SK-N-SH treated with all-trans-retinoic acid at 6 μM for 48 hours (cell line): Measurements from ENCODE around the gene PLB1.
A peak's percentile ranks its signal among the peaks of the same experiment; 100 is the strongest.

Source experiments
- ATAC-seq: fragments of 200-7000 bp; cut with Tn5 transposase; 3 replicates; pipeline ENCODE4 v1.9.1; 2020; ENCODE audit warnings: mild to moderate bottlenecking, moderate library complexity
- ARNTL ChIP-seq: fragments of 450-650 bp; formaldehyde crosslinking; IDR thresholded peaks from 2 replicates; pipeline ENCODE4 v1.5.0; 2020; ENCODE audit warnings: low read depth, mild to moderate bottlenecking, moderate library complexity, borderline replicate concordance
- BACH2 ChIP-seq: fragments of 250-450 bp; sonication (Bioruptor Pico); IDR thresholded peaks from 2 replicates; pipeline ENCODE4 v1.9.0; 2021; ENCODE audit warnings: mild to moderate bottlenecking, borderline replicate concordance
- CSDC2 ChIP-seq: fragments of 250-450 bp; sonication (Bioruptor Pico); IDR thresholded peaks from 2 replicates; pipeline ENCODE4 v1.5.0; 2020; ENCODE audit warnings: mild to moderate bottlenecking, moderate library complexity
- CSRNP3 ChIP-seq: fragments of 250-450 bp; sonication (Bioruptor Pico); IDR thresholded peaks from 2 replicates; pipeline ENCODE4 v1.5.1; 2021; ENCODE audit warnings: mild to moderate bottlenecking, moderate library complexity
- GLIS3 ChIP-seq: fragments of 250-450 bp; sonication (Bioruptor Pico); IDR thresholded peaks from 2 replicates; pipeline ENCODE4 v1.5.0; 2020; ENCODE audit warnings: mild to moderate bottlenecking, moderate library complexity
- ISL1 ChIP-seq: fragments of 250-450 bp; sonication (Bioruptor Pico); IDR thresholded peaks from 2 replicates; pipeline ENCODE4 v2.1.2; 2022; ENCODE audit warnings: mild to moderate bottlenecking, moderate library complexity
- POU6F1 ChIP-seq: fragments of 250-450 bp; sonication (Bioruptor Pico); IDR thresholded peaks from 2 replicates; pipeline ENCODE4 v1.8.0; 2021; ENCODE audit warnings: low read depth, mild to moderate bottlenecking, moderate library complexity, borderline replicate concordance
- RARB ChIP-seq: fragments of 250-450 bp; sonication (Bioruptor Pico); IDR thresholded peaks from 2 replicates; pipeline ENCODE4 v1.8.0; 2021; ENCODE audit warnings: mild to moderate bottlenecking, moderate library complexity
- SNAI2 ChIP-seq: fragments of 250-450 bp; sonication (Bioruptor Pico); IDR thresholded peaks from 2 replicates; pipeline ENCODE4 v1.5.0; 2020; ENCODE audit warnings: mild to moderate bottlenecking, moderate library complexity
- TCF4 ChIP-seq: fragments of 250-450 bp; sonication (Bioruptor Pico); IDR thresholded peaks from 2 replicates; pipeline ENCODE4 v1.8.0; 2021; ENCODE audit warnings: mild to moderate bottlenecking, moderate library complexity, borderline replicate concordance
- TOX ChIP-seq: fragments of 250-450 bp; sonication (Bioruptor Pico); IDR thresholded peaks from 2 replicates; pipeline ENCODE4 v1.8.0; 2021; ENCODE audit warnings: mild to moderate bottlenecking, moderate library complexity, borderline replicate concordance
- TSHZ2 ChIP-seq: fragments of 250-450 bp; sonication (Bioruptor Pico); IDR thresholded peaks from 2 replicates; pipeline ENCODE4 v1.5.0; 2020; ENCODE audit warnings: mild to moderate bottlenecking, moderate library complexity
- ZC3H10 ChIP-seq: fragments of 250-450 bp; sonication (Bioruptor Pico); IDR thresholded peaks from 2 replicates; pipeline ENCODE4 v1.5.1; 2021; ENCODE audit warnings: mild to moderate bottlenecking, moderate library complexity
- ZFP3 ChIP-seq: fragments of 250-450 bp; sonication (Bioruptor Pico); IDR thresholded peaks from 2 replicates; pipeline ENCODE4 v1.5.0; 2020; ENCODE audit warnings: mild to moderate bottlenecking, moderate library complexity
- ZFP30 ChIP-seq: fragments of 450-650 bp; formaldehyde crosslinking; IDR thresholded peaks from 2 replicates; pipeline ENCODE4 v1.5.0; 2022; ENCODE audit warnings: mild to moderate bottlenecking, moderate library complexity
- ZNF565 ChIP-seq: fragments of 450-650 bp; formaldehyde crosslinking; conservative IDR thresholded peaks from 2 replicates; pipeline ENCODE4 v1.5.0; 2020; ENCODE audit warnings: low read depth, mild to moderate bottlenecking, moderate library complexity
- ZNF70 ChIP-seq: fragments of 450-650 bp; formaldehyde crosslinking; IDR thresholded peaks from 2 replicates; pipeline ENCODE4 v1.5.0; 2020; ENCODE audit warnings: mild to moderate bottlenecking, moderate library complexity
- TF ChIP-seq, protein P1 (sequence below): fragments of 250-450 bp; sonication (Bioruptor Pico); IDR thresholded peaks from 2 replicates; pipeline ENCODE4 v1.5.1; 2020; ENCODE audit warnings: low read depth, mild to moderate bottlenecking, moderate library complexity

PLB1 gene

DNA sequence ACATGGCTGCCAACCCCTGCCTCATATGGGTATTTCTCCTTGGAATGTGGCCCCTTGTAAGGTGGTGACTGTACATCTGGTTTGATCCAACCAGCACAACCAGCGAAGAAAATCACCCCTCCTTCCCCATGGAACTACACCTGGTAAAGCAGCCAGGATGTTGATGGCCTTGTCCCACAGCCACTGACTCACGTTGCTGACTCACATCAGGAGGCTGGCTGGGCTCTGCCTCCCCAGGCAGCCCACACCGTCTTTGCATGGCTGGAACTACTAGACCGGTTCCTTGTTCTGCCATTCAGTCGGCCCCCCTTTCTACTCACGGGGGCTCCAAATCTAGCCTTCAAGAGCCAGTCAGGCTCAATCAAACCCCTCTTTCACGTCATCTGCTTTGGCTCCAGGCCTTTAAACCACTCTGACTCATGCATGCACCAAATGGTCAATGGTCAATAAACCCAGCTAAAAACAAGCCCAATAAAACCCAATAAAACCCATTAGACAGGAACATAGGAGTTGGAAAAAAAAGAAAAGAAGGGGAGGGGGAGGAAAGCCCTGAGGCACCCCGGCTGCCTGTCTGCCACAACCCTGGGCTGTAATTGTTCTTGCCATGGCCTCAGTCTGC lies 114.8 kb downstream of the PLB1 start:
- TF ChIP-seq CSRNP3 (CRISPR knock-in tag) (no peak), GLIS3 (CRISPR knock-in tag) (no peak), ZFP3 (CRISPR knock-in tag) (peak; percentile 47; the same call in 1 of the 2 replicates), ZC3H10 (CRISPR knock-in tag) (no peak)
- peak; percentile 94 for ATAC-seq

DNA sequence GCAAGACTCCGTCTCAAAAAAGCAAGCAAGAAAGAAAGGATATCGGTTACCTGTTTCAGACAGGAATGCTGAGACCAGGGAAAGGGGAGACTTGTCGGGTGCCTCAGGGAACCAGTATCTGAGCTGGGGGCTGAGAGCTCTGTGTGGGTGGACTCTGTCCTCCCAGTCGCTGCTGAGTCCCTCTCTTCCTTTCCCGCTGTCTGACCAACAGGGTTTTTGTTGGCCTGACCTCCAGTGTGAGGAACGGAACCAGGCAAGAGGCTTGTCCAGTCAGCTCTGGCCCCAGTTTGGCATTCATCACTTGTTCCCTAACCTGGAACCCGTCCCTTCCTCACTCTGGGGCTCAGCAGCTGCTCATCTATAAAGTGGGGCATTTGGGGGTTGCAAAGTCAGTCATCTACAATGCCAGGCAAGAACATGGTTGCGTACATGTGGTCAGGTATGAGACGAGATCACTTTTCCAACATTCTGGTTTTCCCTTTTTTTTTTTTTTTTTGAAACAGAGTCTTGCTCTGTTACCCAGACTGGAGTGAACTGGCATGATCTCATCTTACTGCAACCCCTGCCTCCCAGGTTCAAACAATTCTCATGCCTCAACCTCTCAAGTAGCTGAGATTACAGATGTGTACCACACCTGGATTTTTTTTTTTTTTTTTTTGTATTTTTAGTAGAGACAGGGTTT lies 116.4 kb downstream of the PLB1 start:
- ATAC-seq, result no peak
- TF ChIP-seq SNAI2 (CRISPR knock-in tag) (no peak), POU6F1 (CRISPR knock-in tag) (no peak), ARNTL (CRISPR knock-in tag) (no peak), CSDC2 (CRISPR knock-in tag) (no peak), TCF4 (CRISPR knock-in tag) (no peak)

DNA sequence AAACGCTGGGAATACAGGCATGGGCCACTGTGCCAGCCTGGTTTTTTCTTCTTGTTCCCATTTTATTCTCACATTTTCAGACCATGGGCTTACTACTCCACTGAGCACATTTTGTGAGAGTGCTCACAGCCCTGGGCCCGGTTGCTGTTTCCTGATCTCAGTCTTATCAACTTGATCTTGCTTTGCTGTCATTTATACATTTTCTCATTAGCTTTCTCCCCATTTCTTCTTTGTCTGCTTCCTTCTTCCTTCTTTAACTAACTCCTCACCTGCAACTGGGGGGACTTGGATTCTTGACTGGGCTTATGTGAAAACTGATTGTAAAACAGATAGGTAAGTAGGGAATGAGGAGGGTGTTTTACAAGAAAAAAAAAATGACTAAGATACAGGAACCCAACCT lies 117.3 kb downstream of the PLB1 start:
- TF ChIP-seq ZNF70 (CRISPR knock-in tag), result no peak
- no peak for TF ChIP-seq RARB
- TF ChIP-seq, protein P1, sequence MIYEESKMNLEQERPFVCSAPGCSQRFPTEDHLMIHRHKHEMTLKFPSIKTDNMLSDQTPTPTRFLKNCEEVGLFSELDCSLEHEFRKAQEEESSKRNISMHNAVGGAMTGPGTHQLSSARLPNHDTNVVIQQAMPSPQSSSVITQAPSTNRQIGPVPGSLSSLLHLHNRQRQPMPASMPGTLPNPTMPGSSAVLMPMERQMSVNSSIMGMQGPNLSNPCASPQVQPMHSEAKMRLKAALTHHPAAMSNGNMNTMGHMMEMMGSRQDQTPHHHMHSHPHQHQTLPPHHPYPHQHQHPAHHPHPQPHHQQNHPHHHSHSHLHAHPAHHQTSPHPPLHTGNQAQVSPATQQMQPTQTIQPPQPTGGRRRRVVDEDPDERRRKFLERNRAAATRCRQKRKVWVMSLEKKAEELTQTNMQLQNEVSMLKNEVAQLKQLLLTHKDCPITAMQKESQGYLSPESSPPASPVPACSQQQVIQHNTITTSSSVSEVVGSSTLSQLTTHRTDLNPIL, result no peak
- TF ChIP-seq ZNF565 (CRISPR knock-in tag), result no peak
- TF ChIP-seq GLIS3 (CRISPR knock-in tag), result no peak
- no peak for TF ChIP-seq ISL1 (CRISPR knock-in tag)
- no peak for TF ChIP-seq POU6F1 (CRISPR knock-in tag)
- no peak for TF ChIP-seq CSDC2 (CRISPR knock-in tag)
- no peak for TF ChIP-seq BACH2 (CRISPR knock-in tag)
- no peak for TF ChIP-seq TOX (CRISPR knock-in tag)
- TF ChIP-seq TCF4 (CRISPR knock-in tag), result no peak
- TF ChIP-seq ARNTL (CRISPR knock-in tag), result no peak
- no peak for TF ChIP-seq TSHZ2
- no peak for TF ChIP-seq ZFP30 (CRISPR knock-in tag)
- TF ChIP-seq CSRNP3 (CRISPR knock-in tag), result no peak
- TF ChIP-seq SNAI2 (CRISPR knock-in tag), result no peak
- no peak for TF ChIP-seq ZC3H10 (CRISPR knock-in tag)
- no peak for ATAC-seq
